Right lobe of liver (tissue), 4 donors: ENCODE data around the gene ADAMTS2.

ENCODE experiments used
- POLR2A ChIP-seq: fragments of 450-650 bp; IDR thresholded peaks from one replicate; pipeline ENCODE4 v1.6.1; 2017; ENCODE audit warnings: antibody characterized with exemption, mild to moderate bottlenecking
- TF ChIP-seq, protein P1 (sequence below), 4 donors: fragments of 200-600 bp in 3 of 4; fragments of 450-650 bp in 1 of 4; IDR thresholded peaks; one replicate each; pipeline versions ENCODE4 v1.5.1 to v1.8.0; 2016 to 2022; ENCODE audit warnings: antibody characterized with exemption in 4 of 4, mild to moderate bottlenecking in 2 of 4
- donor health status: DM: no; HTN: no; CAD: no.
- donor health status: DM: no; HTN: no; CAD: no.
- donor health status: DM: no; HTN: yes; CAD: no.

DNA sequence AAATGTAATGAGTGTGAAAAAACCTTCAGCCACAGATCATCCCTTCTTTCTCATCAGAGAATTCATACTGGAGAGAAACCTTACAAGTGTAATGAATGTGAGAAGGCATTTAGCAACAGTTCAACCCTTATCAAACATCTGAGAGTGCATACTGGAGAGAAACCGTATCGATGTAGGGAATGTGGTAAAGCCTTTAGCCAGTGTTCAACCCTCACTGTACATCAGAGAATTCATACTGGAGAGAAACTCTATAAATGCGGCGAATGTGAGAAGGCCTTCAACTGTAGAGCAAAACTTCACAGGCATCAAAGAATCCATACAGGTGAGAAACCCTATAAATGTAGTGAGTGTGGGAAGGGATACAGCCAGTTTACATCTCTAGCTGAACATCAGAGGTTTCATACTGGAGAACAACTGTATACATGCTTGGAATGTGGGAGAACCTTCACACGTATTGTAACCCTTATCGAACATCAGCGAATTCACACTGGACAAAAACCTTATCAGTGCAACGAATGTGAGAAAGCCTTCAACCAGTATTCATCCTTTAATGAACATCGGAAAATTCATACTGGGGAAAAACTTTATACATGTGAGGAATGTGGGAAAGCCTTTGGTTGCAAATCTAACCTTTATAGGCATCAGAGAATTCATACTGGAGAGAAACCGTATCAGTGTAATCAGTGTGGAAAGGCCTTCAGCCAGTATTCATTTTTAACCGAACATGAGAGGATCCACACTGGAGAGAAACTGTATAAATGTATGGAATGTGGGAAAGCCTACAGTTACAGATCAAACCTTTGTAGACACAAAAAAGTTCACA lies 265.9 kb downstream of the ADAMTS2 start:
- TF ChIP-seq, protein P1, sequence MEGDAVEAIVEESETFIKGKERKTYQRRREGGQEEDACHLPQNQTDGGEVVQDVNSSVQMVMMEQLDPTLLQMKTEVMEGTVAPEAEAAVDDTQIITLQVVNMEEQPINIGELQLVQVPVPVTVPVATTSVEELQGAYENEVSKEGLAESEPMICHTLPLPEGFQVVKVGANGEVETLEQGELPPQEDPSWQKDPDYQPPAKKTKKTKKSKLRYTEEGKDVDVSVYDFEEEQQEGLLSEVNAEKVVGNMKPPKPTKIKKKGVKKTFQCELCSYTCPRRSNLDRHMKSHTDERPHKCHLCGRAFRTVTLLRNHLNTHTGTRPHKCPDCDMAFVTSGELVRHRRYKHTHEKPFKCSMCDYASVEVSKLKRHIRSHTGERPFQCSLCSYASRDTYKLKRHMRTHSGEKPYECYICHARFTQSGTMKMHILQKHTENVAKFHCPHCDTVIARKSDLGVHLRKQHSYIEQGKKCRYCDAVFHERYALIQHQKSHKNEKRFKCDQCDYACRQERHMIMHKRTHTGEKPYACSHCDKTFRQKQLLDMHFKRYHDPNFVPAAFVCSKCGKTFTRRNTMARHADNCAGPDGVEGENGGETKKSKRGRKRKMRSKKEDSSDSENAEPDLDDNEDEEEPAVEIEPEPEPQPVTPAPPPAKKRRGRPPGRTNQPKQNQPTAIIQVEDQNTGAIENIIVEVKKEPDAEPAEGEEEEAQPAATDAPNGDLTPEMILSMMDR (IDR thresholded peaks at IDR 0.05), result no peak
- no peak for TF ChIP-seq POLR2A
